ENCODE measurements around the gene OLFM1. TPM values are rescaled to one million over a fixed set of nuclear protein-coding genes. Genes with fewer than 3 reads are reported as not detected.

OLFM1 gene
- total RNA-seq, 1 experiment from 2014 or later: not detected

GRCh38 chr9:135165003-135165711, 77.7 kb downstream of the OLFM1 start:
- no peaks in the 10 kb centered on the region; the same call in 1 of the 2 replicates for H4K20me1 ChIP-seq (ENCODE audit: insufficient read depth)
- H3K9me2 ChIP-seq (ENCODE audit: insufficient read depth): no peaks in the 10 kb centered on the region
- POLR2A ChIA-PET (ENCODE audit: unreplicated experiment): no interaction called here
- no peak overlapping the region for H3K4me3 ChIP-seq
- no peaks in the 10 kb centered on the region for H3K4me1 ChIP-seq (replicated peaks; ENCODE audit: insufficient read depth)
- TF ChIP-seq CTCF (conservative IDR thresholded peaks at IDR 0.05) (no peak), EZH2 (IDR thresholded peaks at IDR 0.05; ENCODE audit: low read depth) (no peak)
- H3K4me2 ChIP-seq: no peak overlapping the region
- no TSS peak for BruUV-seq (replicated peaks)
- no peak overlapping the region for H2AFZ ChIP-seq
- CTCF ChIA-PET: no interaction called here
- no peaks in the 10 kb centered on the region for H3F3A ChIP-seq (ENCODE audit: insufficient read depth, low read depth)
- H3K27ac ChIP-seq: no peak overlapping the region
- no peak for DNase-seq
- H3K36me3 ChIP-seq (ENCODE audit: low read depth): no peaks in the 10 kb centered on the region
- no peaks in the 10 kb centered on the region for H3K79me2 ChIP-seq (ENCODE audit: low read depth)
- H3K27me3 ChIP-seq (ENCODE audit: insufficient read depth, low read depth): peaks cover 98% of the 10 kb centered on the region
- no peaks in the 10 kb centered on the region for H3K9me3 ChIP-seq (ENCODE audit: insufficient read depth, low read depth)
- intact Hi-C loops (cut with micrococcal nuclease; ENCODE audit: unreplicated experiment): no loop called here

GRCh38 chr9:135165756-135166519, 78.5 kb downstream of the OLFM1 start:
- no peak for DNase-seq
- H3K36me3 ChIP-seq (ENCODE audit: low read depth): no peaks in the 10 kb centered on the region
- ChIA-PET POLR2A (ENCODE audit: unreplicated experiment) (no interaction called here), CTCF (no interaction called here)
- no peak for TF ChIP-seq EZH2 (IDR thresholded peaks at IDR 0.05; ENCODE audit: low read depth)
- TF ChIP-seq CTCF (conservative IDR thresholded peaks at IDR 0.05): no peak
- H3K9me2 ChIP-seq (ENCODE audit: insufficient read depth): no peaks in the 10 kb centered on the region
- H4K20me1 ChIP-seq (ENCODE audit: insufficient read depth): no peaks in the 10 kb centered on the region; the same call in 1 of the 2 replicates
- H3K4me2 ChIP-seq: no peak overlapping the region
- BruUV-seq (replicated peaks): no TSS peak
- no peak overlapping the region for H2AFZ ChIP-seq
- H3K27ac ChIP-seq: no peak overlapping the region
- no peaks in the 10 kb centered on the region for H3K4me1 ChIP-seq (replicated peaks; ENCODE audit: insufficient read depth)
- intact Hi-C loops (cut with micrococcal nuclease; ENCODE audit: unreplicated experiment): no loop called here
- H3F3A ChIP-seq (ENCODE audit: insufficient read depth, low read depth): no peaks in the 10 kb centered on the region
- H3K79me2 ChIP-seq (ENCODE audit: low read depth): no peaks in the 10 kb centered on the region
- no peaks in the 10 kb centered on the region for H3K9me3 ChIP-seq (ENCODE audit: insufficient read depth, low read depth)
- peaks cover 98% of the 10 kb centered on the region for H3K27me3 ChIP-seq (ENCODE audit: insufficient read depth, low read depth)
- H3K4me3 ChIP-seq: no peak overlapping the region

- no peaks in the 10 kb centered on the region for H3K4me1 ChIP-seq (replicated peaks; ENCODE audit: insufficient read depth)
- ChIA-PET CTCF (no interaction called here), POLR2A (ENCODE audit: unreplicated experiment) (no interaction called here)
- TF ChIP-seq EZH2 (IDR thresholded peaks at IDR 0.05; ENCODE audit: low read depth): no peak
- no peak for TF ChIP-seq CTCF (conservative IDR thresholded peaks at IDR 0.05)
- H3K9me3 ChIP-seq (ENCODE audit: insufficient read depth, low read depth): no peaks in the 10 kb centered on the region
- H2AFZ ChIP-seq: no peak overlapping the region
- H3K79me2 ChIP-seq (ENCODE audit: low read depth): no peaks in the 10 kb centered on the region
- no peaks in the 10 kb centered on the region for H3K9me2 ChIP-seq (ENCODE audit: insufficient read depth)
- H3K4me2 ChIP-seq: no peak overlapping the region
- DNase-seq: no peak
- no peaks in the 10 kb centered on the region; the same call in 1 of the 2 replicates for H4K20me1 ChIP-seq (ENCODE audit: insufficient read depth)
- no peaks in the 10 kb centered on the region for H3K36me3 ChIP-seq (ENCODE audit: low read depth)
- intact Hi-C loops (cut with micrococcal nuclease; ENCODE audit: unreplicated experiment): no loop called here
- H3K4me3 ChIP-seq: no peak overlapping the region
- no peak overlapping the region for H3K27ac ChIP-seq
- H3F3A ChIP-seq (ENCODE audit: insufficient read depth, low read depth): no peaks in the 10 kb centered on the region
- no TSS peak for BruUV-seq (replicated peaks)
- peaks cover 98% of the 10 kb centered on the region for H3K27me3 ChIP-seq (ENCODE audit: insufficient read depth, low read depth)
Observed at GRCh38 chr9:135166565-135166964, 79.1 kb downstream of the OLFM1 start.

Data from PC-9 (cell line).